HepG2 (cell line): ENCODE results near the gene FAM174C. TPM values are rescaled to one million over a fixed set of nuclear protein-coding genes. Genes with fewer than 3 reads are reported as not detected.

ENCODE experiments used
- CEBPB ChIP-seq: IDR thresholded peaks from 2 replicates; pipeline ENCODE4 v1.6.1; 2011; ENCODE audit warnings: low read depth, low read length, improper control_type of control experiment, borderline replicate concordance
- CENPX ChIP-seq: sonication (generic); formaldehyde crosslinking; IDR thresholded peaks from 2 replicates; pipeline ENCODE4 v1.9.0; 2021; ENCODE audit warnings: mild to moderate bottlenecking, missing genetic modification reagents, moderate library complexity
- KDM2A ChIP-seq: sonication (generic); formaldehyde crosslinking; IDR thresholded peaks from 2 replicates; pipeline ENCODE4 v1.4.0; 2020; ENCODE audit warnings: low read depth, missing genetic modification reagents, borderline replicate concordance
- PHF20 ChIP-seq: sonication (generic); formaldehyde crosslinking; IDR thresholded peaks from 2 replicates; pipeline ENCODE4 v1.5.0; 2020; ENCODE audit warnings: mild to moderate bottlenecking, missing genetic modification reagents
- SMARCE1 ChIP-seq: fragments of 450-650 bp; IDR thresholded peaks from 2 replicates; pipeline ENCODE4 v1.6.1; 2017; ENCODE audit warnings: borderline replicate concordance
- ZNF12 ChIP-seq: sonication (generic); formaldehyde crosslinking; IDR thresholded peaks from 2 replicates; pipeline ENCODE4 v1.5.0; 2020; ENCODE audit warnings: missing genetic modification reagents
- ZNF251 ChIP-seq: sonication (generic); formaldehyde crosslinking; IDR thresholded peaks from 2 replicates; pipeline ENCODE4 v1.9.0; 2021; ENCODE audit warnings: mild to moderate bottlenecking, missing genetic modification reagents
- ZNF577 ChIP-seq: sonication (generic); formaldehyde crosslinking; IDR thresholded peaks from 2 replicates; pipeline ENCODE4 v1.4.0; 2020; ENCODE audit warnings: mild to moderate bottlenecking, low read depth, missing genetic modification reagents, borderline replicate concordance
- ZNF672 ChIP-seq: sonication (generic); formaldehyde crosslinking; IDR thresholded peaks from 2 replicates; pipeline ENCODE4 v1.8.1; 2022; ENCODE audit warnings: missing genetic modification reagents
- ZNF720 ChIP-seq: sonication (generic); formaldehyde crosslinking; IDR thresholded peaks from 2 replicates; pipeline ENCODE4 v1.4.0; 2020; ENCODE audit warnings: missing genetic modification reagents
- ZSCAN21 ChIP-seq: sonication (generic); formaldehyde crosslinking; IDR thresholded peaks from 2 replicates; pipeline ENCODE4 v1.8.0; 2022; ENCODE audit warnings: mild to moderate bottlenecking, missing genetic modification reagents, moderate library complexity, borderline replicate concordance
- polyA plus RNA-seq, 8 experiments: library from polyadenylated mRNA; depleted of rRNA in 3 of 8; stranded (reverse) in 7 of 8; unstranded in 1 of 8; fragments of >200 nt; fragmentation: Illumina TruSeq in 4 of 8; extraction: Trizol in 4 of 8; gene quantifications; 2 replicates each; pipeline versions ENCODE4 v1.2.1 to v1.2.3, GENCODE V29; 2011 to 2016; ENCODE audit warnings: low read depth in 4 of 8, missing spikeins in 1 of 8, mixed read lengths in 1 of 8; ENCODE audit not compliant: insufficient read depth in 1 of 8
- total RNA-seq, 5 experiments: library from RNA; depleted of rRNA; stranded (reverse); fragments of >200 nt; fragmentation: Illumina TruSeq; extraction: Trizol; gene quantifications; 2 replicates each; pipeline ENCODE4 v1.2.3, GENCODE V29; 2016; ENCODE audit warnings: low read depth in 1 of 5
- TF ChIP-seq, protein P1 (sequence below): sonication (generic); formaldehyde crosslinking; IDR thresholded peaks from 2 replicates; pipeline ENCODE4 v1.5.0; 2020; ENCODE audit warnings: missing genetic modification reagents, mild to moderate bottlenecking, borderline replicate concordance
- TF ChIP-seq, protein P2 (sequence below): sonication (generic); formaldehyde crosslinking; IDR thresholded peaks from 2 replicates; pipeline ENCODE4 v1.4.0; 2020; ENCODE audit warnings: missing genetic modification reagents
- TF ChIP-seq, protein P3 (sequence below), 2 experiments: sonication (generic) in 1 of 2; formaldehyde crosslinking in 1 of 2; IDR thresholded peaks; 2 replicates each; pipeline versions ENCODE4 v1.5.1 to v1.6.1; 2011 to 2020; ENCODE audit warnings: borderline replicate concordance in 1 of 2, low read depth in 1 of 2, low read length in 1 of 2, mild to moderate bottlenecking in 1 of 2, missing genetic modification reagents in 1 of 2, moderate library complexity in 1 of 2
- TF ChIP-seq, protein P4 (sequence below): sonication (generic); formaldehyde crosslinking; IDR thresholded peaks from 2 replicates; pipeline ENCODE4 v1.8.0; 2022; ENCODE audit warnings: mild to moderate bottlenecking, missing genetic modification reagents, borderline replicate concordance
- TF ChIP-seq, protein P5 (sequence below): IDR thresholded peaks from 2 replicates; pipeline ENCODE4 v1.6.1; 2016; ENCODE audit warnings: missing compliant biosample characterization, missing genetic modification reagents, borderline replicate concordance
- TF ChIP-seq, protein P6 (sequence below): sonication (generic); formaldehyde crosslinking; IDR thresholded peaks from 2 replicates; pipeline ENCODE4 v1.4.0; 2020; ENCODE audit warnings: missing genetic modification reagents

Gene FAM174C
- total and polyA plus RNA-seq, 2 of the 13 experiments (the other 11 are each of a cell fraction or from before 2014, with no cell fraction given): 19.5 to 31.3 TPM

DNA sequence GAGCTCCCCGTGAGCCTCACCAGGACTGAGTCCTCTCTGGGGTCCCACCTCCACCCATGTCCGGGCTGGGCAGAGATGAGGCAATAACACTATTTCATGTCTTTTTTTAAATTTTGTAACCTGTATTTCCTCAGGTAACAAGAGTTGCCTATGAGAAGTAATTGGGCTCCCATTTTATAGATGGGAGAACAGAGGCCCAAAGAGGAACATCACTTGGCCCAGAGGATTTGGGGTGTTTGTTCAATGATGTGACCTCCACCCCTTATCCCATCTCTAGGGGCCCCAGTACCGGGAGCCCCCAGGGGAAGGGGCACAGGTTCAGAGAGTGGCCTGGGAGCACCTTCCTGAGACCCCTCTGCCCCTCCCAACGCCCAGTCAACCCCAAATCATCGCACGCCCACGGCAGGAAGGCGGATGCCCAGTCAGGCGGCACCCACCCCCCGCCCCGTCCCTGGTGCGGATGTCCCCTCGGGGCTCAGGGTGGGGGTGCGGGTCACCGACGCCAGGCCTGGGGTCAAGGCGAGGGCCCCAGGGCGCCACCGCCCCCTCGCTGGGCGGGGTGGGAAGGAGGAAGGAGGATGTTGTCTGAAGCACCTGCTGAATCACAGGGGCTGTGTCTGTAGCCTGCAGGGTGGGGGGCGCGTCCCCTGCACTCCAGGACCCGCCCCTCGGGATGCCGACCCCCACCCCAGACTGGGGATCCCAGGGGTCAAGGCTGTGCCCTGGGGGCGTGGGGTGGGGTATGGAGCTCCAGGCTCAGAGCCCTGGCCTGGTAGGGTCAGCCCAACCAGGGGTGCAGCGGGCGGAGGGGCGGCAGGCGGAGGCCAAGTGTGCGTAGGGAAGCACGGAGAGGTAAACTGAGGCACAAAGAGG, 15.2 kb upstream of the FAM174C start (continued):
- TF ChIP-seq PHF20 (CRISPR knock-in tag) (peak; percentile 37; the same call in 1 of the 2 replicates), ZNF672 (CRISPR knock-in tag) (no peak), SMARCE1 (no peak), CENPX (CRISPR knock-in tag) (no peak), ZSCAN21 (CRISPR knock-in tag) (no peak), ZNF577 (CRISPR knock-in tag) (no peak), CEBPB (peak; percentile 58; the same call in 1 of the 2 replicates), ZNF12 (CRISPR knock-in tag) (no peak), KDM2A (CRISPR knock-in tag) (no peak; the same call in 1 of the 2 replicates), ZNF720 (CRISPR knock-in tag) (no peak), ZNF251 (CRISPR knock-in tag) (no peak)
- TF ChIP-seq, protein P1, sequence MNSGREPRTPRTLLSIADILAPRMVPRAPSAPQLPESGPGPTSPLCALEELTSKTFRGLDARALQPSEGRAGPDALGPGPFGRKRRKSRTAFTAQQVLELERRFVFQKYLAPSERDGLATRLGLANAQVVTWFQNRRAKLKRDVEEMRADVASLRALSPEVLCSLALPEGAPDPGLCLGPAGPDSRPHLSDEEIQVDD (CRISPR knock-in tag): no peak
- TF ChIP-seq, protein P2, sequence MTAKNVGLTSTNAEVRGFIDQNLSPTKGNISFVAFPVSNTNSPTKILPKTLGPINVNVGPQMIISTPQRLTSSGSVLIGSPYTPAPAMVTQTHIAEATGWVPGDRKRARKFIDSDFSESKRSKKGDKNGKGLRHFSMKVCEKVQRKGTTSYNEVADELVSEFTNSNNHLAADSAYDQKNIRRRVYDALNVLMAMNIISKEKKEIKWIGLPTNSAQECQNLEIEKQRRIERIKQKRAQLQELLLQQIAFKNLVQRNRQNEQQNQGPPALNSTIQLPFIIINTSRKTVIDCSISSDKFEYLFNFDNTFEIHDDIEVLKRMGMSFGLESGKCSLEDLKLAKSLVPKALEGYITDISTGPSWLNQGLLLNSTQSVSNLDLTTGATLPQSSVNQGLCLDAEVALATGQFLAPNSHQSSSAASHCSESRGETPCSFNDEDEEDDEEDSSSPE (CRISPR knock-in tag): no peak
- TF ChIP-seq, protein P3, sequence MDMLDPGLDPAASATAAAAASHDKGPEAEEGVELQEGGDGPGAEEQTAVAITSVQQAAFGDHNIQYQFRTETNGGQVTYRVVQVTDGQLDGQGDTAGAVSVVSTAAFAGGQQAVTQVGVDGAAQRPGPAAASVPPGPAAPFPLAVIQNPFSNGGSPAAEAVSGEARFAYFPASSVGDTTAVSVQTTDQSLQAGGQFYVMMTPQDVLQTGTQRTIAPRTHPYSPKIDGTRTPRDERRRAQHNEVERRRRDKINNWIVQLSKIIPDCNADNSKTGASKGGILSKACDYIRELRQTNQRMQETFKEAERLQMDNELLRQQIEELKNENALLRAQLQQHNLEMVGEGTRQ (IDR thresholded peaks at IDR 0.05; ENCODE audit: low read depth, low read length): no peak
- TF ChIP-seq, protein P3 (CRISPR knock-in tag; IDR thresholded peaks at IDR 0.05; ENCODE audit: borderline replicate concordance): no peak
- TF ChIP-seq, protein P4, sequence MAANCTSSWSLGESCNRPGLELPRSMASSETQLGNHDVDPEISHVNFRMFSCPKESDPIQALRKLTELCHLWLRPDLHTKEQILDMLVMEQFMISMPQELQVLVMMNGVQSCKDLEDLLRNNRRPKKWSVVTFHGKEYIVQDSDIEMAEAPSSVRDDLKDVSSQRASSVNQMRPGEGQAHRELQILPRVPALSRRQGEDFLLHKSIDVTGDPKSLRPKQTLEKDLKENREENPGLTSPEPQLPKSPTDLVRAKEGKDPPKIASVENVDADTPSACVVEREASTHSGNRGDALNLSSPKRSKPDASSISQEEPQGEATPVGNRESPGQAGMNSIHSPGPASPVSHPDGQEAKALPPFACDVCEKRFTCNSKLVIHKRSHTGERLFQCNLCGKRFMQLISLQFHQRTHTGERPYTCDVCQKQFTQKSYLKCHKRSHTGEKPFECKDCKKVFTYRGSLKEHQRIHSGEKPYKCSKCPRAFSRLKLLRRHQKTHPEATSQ (CRISPR knock-in tag): no peak
- TF ChIP-seq, protein P5, sequence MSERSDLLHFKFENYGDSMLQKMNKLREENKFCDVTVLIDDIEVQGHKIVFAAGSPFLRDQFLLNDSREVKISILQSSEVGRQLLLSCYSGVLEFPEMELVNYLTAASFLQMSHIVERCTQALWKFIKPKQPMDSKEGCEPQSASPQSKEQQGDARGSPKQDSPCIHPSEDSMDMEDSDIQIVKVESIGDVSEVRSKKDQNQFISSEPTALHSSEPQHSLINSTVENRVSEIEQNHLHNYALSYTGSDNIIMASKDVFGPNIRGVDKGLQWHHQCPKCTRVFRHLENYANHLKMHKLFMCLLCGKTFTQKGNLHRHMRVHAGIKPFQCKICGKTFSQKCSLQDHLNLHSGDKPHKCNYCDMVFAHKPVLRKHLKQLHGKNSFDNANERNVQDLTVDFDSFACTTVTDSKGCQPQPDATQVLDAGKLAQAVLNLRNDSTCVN (CRISPR knock-in tag): no peak
- TF ChIP-seq, protein P6, sequence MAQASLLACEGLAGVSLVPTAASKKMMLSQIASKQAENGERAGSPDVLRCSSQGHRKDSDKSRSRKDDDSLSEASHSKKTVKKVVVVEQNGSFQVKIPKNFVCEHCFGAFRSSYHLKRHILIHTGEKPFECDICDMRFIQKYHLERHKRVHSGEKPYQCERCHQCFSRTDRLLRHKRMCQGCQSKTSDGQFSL (CRISPR knock-in tag): no peak
